Measurements from ENCODE around the gene MRPS34. TPM values are rescaled to one million over a fixed set of nuclear protein-coding genes. Genes with fewer than 3 reads are reported as not detected.
A peak's percentile ranks its signal among the peaks of the same experiment; 100 is the strongest.

The MRPS34 gene
- polyA plus RNA-seq, 3 donors from 2014 or later: 111 to 139 (median 139) TPM

GRCh38 chr16:1775006-1775845 is 2.3 kb upstream of the MRPS34 start:
- Mint-ChIP-seq H3K4me3 (peak overlapping the region in 3 of 5 donors; percentile 27 to 55 (median 36)), H3K36me3 (no peaks in the 10 kb centered on the region), H3K27me3 (ENCODE audit: low read depth in 3 of 3) (peaks cover 8 to 12% (median 9%) of the 10 kb centered on the region in 3 donors), H3K27ac (no peak overlapping the region), H3K9me3 (no peaks in the 10 kb centered on the region), H3K4me1 (peaks cover 13 to 18% of the 10 kb centered on the region in 2 donors)
- no peak for DNase-seq

GRCh38 chr16:1774448-1774780 is 1.5 kb upstream of the MRPS34 start:
- H3K27me3 Mint-ChIP-seq (ENCODE audit: low read depth in 3 of 3): peaks cover 9 to 12% (median 11%) of the 10 kb centered on the region in 3 donors

GRCh38 chr16:1773703-1774447 is 941 bp upstream of the MRPS34 start:
- H3K27me3 Mint-ChIP-seq (ENCODE audit: low read depth in 3 of 3): peaks cover 6 to 10% (median 9%) of the 10 kb centered on the region in 3 donors
- H3K4me3 Mint-ChIP-seq: peak overlapping the region; percentile 72 to 95 (median 93)
- no peak for DNase-seq
- H3K27ac Mint-ChIP-seq: peak overlapping the region in 5 of 6 donors; percentile 17 to 70 (median 55)
- peaks cover 14 to 21% of the 10 kb centered on the region in 2 donors for H3K4me1 Mint-ChIP-seq
- no peaks in the 10 kb centered on the region for H3K9me3 Mint-ChIP-seq
- no peaks in the 10 kb centered on the region for H3K36me3 Mint-ChIP-seq

More at GRCh38 chr16:1774448-1774780, 1.5 kb upstream of the MRPS34 start:
- H3K36me3 Mint-ChIP-seq: no peaks in the 10 kb centered on the region
- no peak overlapping the region for H3K27ac Mint-ChIP-seq
- DNase-seq: no peak
- peak overlapping the region in 3 of 5 donors; percentile 27 to 93 (median 40) for H3K4me3 Mint-ChIP-seq
- peaks cover 14 to 21% of the 10 kb centered on the region in 2 donors for H3K4me1 Mint-ChIP-seq
- no peaks in the 10 kb centered on the region for H3K9me3 Mint-ChIP-seq

- peak within 1 kb of the TSS; percentile 93 to 96 (median 95) for H3K4me3 Mint-ChIP-seq
- peaks cover 14 to 21% of the 10 kb centered on the region in 2 donors for H3K4me1 Mint-ChIP-seq
- no peaks in the 10 kb centered on the region for H3K36me3 Mint-ChIP-seq
- H3K9me3 Mint-ChIP-seq: no peaks in the 10 kb centered on the region
- peak in 2 of 3 donors; percentile 27 to 34 for DNase-seq
- peak within 1 kb of the TSS; percentile 85 to 94 (median 92) for H3K27ac Mint-ChIP-seq
- H3K27me3 Mint-ChIP-seq (ENCODE audit: low read depth in 3 of 3): peaks cover 4 to 10% (median 7%) of the 10 kb centered on the region in 3 donors
Observed at GRCh38 chr16:1772362-1772907, 499 bp downstream of the MRPS34 start, which contains the start of gene EME2. Gene EME2, plus strand, starts transcription at chr16:1772810. Its CDS starts 418 bp downstream, at chr16:1773228.

GRCh38 chr16:1771864-1772361 is 1.0 kb downstream of the MRPS34 start:
- H3K36me3 Mint-ChIP-seq: no peaks in the 10 kb centered on the region

GRCh38 chr16:1771188-1771863 is 1.6 kb downstream of the MRPS34 start, which contains the start of gene NME3:
Gene NME3, minus strand, starts transcription at chr16:1771543. Its CDS starts 9 bp downstream, at chr16:1771534.
- H3K36me3 Mint-ChIP-seq: no peaks in the 10 kb centered on the region
- peaks cover 14 to 21% of the 10 kb centered on the region in 2 donors for H3K4me1 Mint-ChIP-seq
- DNase-seq: peak; percentile 74 to 76 (median 75)
- peak within 1 kb of the TSS; percentile 93 to 96 (median 95) for H3K4me3 Mint-ChIP-seq
- peaks cover 4 to 10% (median 7%) of the 10 kb centered on the region in 3 donors for H3K27me3 Mint-ChIP-seq (ENCODE audit: low read depth in 3 of 3)
- H3K27ac Mint-ChIP-seq: peak within 1 kb of the TSS; percentile 85 to 94 (median 92)
- H3K9me3 Mint-ChIP-seq: no peaks in the 10 kb centered on the region

More at GRCh38 chr16:1771864-1772361, 1.0 kb downstream of the MRPS34 start:
- peaks cover 14 to 21% of the 10 kb centered on the region in 2 donors for H3K4me1 Mint-ChIP-seq
- peaks cover 4 to 10% (median 7%) of the 10 kb centered on the region in 3 donors for H3K27me3 Mint-ChIP-seq (ENCODE audit: low read depth in 3 of 3)
- peak overlapping the region; percentile 85 to 94 (median 92) for H3K27ac Mint-ChIP-seq
- no peaks in the 10 kb centered on the region for H3K9me3 Mint-ChIP-seq
- H3K4me3 Mint-ChIP-seq: peak overlapping the region; percentile 93 to 96 (median 95)
- DNase-seq: no peak

GRCh38 chr16:1770328-1771187 is 2.4 kb downstream of the MRPS34 start:
- H3K4me3 Mint-ChIP-seq: peak overlapping the region; percentile 61 to 96 (median 93)
- H3K27ac Mint-ChIP-seq: peak overlapping the region in 5 of 6 donors; percentile 44 to 75 (median 58)
- H3K27me3 Mint-ChIP-seq (ENCODE audit: low read depth in 3 of 3): peaks cover 4 to 10% (median 7%) of the 10 kb centered on the region in 3 donors
- peaks cover 14 to 21% of the 10 kb centered on the region in 2 donors for H3K4me1 Mint-ChIP-seq
- peak; percentile 33 to 49 (median 44) for DNase-seq
- H3K9me3 Mint-ChIP-seq: no peaks in the 10 kb centered on the region
- H3K36me3 Mint-ChIP-seq: no peaks in the 10 kb centered on the region

- Mint-ChIP-seq H3K36me3 (no peaks in the 10 kb centered on the region), H3K4me3 (peak overlapping the region; percentile 51 to 93 (median 61)), H3K9me3 (no peaks in the 10 kb centered on the region), H3K27ac (peak overlapping the region in 2 of 6 donors; percentile 35 to 44), H3K27me3 (ENCODE audit: low read depth in 3 of 3) (peaks cover 4 to 10% (median 7%) of the 10 kb centered on the region in 3 donors), H3K4me1 (peaks cover 14 to 21% of the 10 kb centered on the region in 2 donors)
- DNase-seq: no peak
Observed at GRCh38 chr16:1769402-1770300, 3.3 kb downstream of the MRPS34 start.

- Mint-ChIP-seq H3K27ac (no peak overlapping the region), H3K4me3 (no peak overlapping the region)
Observed at GRCh38 chr16:1768767-1769401, 4.0 kb downstream of the MRPS34 start.

GRCh38 chr16:1768061-1768766 is 4.7 kb downstream of the MRPS34 start:
- peaks cover 4 to 10% (median 6%) of the 10 kb centered on the region in 3 donors for H3K27me3 Mint-ChIP-seq (ENCODE audit: low read depth in 3 of 3)
- H3K4me3 Mint-ChIP-seq: no peak overlapping the region
- H3K4me1 Mint-ChIP-seq: peaks cover 14 to 17% of the 10 kb centered on the region in 2 donors
- H3K36me3 Mint-ChIP-seq: no peaks in the 10 kb centered on the region
- no peaks in the 10 kb centered on the region for H3K9me3 Mint-ChIP-seq
- no peak overlapping the region for H3K27ac Mint-ChIP-seq
- DNase-seq: no peak

More at GRCh38 chr16:1768767-1769401, 4.0 kb downstream of the MRPS34 start:
- DNase-seq: no peak
- H3K27me3 Mint-ChIP-seq (ENCODE audit: low read depth in 3 of 3): peaks cover 4 to 10% (median 7%) of the 10 kb centered on the region in 3 donors
- peaks cover 14 to 20% of the 10 kb centered on the region in 2 donors for H3K4me1 Mint-ChIP-seq
- no peaks in the 10 kb centered on the region for H3K36me3 Mint-ChIP-seq
- no peaks in the 10 kb centered on the region for H3K9me3 Mint-ChIP-seq
